Stimulated activated CD8-positive, alpha-beta memory T cell treated with anti-CD3 and anti-CD28 coated beads, Interleukin-15, amount 100 ng/mL, for 48 hours (primary cell): Measurements from ENCODE around the gene ESPL1.

ENCODE experiments used
- DNase-seq, 2 donors: peaks; one replicate each; pipeline ENCODE4 v3.0.0-alpha.2; 2020; ENCODE audit warnings: low read depth in 2 of 2

The ESPL1 gene

GRCh38 chr12:53267999-53268629 is at the start of gene ESPL1:
Gene ESPL1 (plus strand): TSS chr12:53268299. CDS start chr12:53268767, 468 bp downstream.
- DNase-seq, result peak; percentile 85 to 86

- no peak for DNase-seq
These were observed 49.4 kb upstream of the ESPL1 start for GRCh38 chr12:53218551-53219291.

GRCh38 chr12:53219292-53219955 is 48.7 kb upstream of the ESPL1 start:
- DNase-seq, result peak; percentile 68 to 79

GRCh38 chr12:53219956-53220693 is 48.0 kb upstream of the ESPL1 start:
- DNase-seq, result peak; percentile 72 to 77

GRCh38 chr12:53220694-53221202 is 47.4 kb upstream of the ESPL1 start:
- DNase-seq, result peak; percentile 84 to 87

GRCh38 chr12:53221203-53222080 is 46.7 kb upstream of the ESPL1 start:
- DNase-seq, result no peak

GRCh38 chr12:53222170-53222721 is 45.9 kb upstream of the ESPL1 start:
- no peak for DNase-seq

GRCh38 chr12:53222806-53223261 is 45.3 kb upstream of the ESPL1 start:
- no peak for DNase-seq

- no peak for DNase-seq
These were observed 44.6 kb upstream of the ESPL1 start for GRCh38 chr12:53223389-53224060.

- DNase-seq, result no peak
These were observed 43.8 kb upstream of the ESPL1 start for GRCh38 chr12:53224061-53224896.

- no peak for DNase-seq
These were observed 43.0 kb upstream of the ESPL1 start for GRCh38 chr12:53224897-53225634.

- no peak for DNase-seq
These were observed 42.3 kb upstream of the ESPL1 start for GRCh38 chr12:53225635-53226424.

GRCh38 chr12:53226815-53227214 is 41.3 kb upstream of the ESPL1 start:
- DNase-seq, result no peak

GRCh38 chr12:53227341-53227740 is 40.8 kb upstream of the ESPL1 start:
- no peak for DNase-seq

- DNase-seq, result no peak
These were observed 40.3 kb upstream of the ESPL1 start for GRCh38 chr12:53227836-53228235.

- no peak for DNase-seq
These were observed 38.6 kb upstream of the ESPL1 start for GRCh38 chr12:53229454-53229853.

GRCh38 chr12:53230108-53230845 is 37.8 kb upstream of the ESPL1 start:
- DNase-seq, result no peak
